GM21529 (cell line): ENCODE measurements around the gene ATP6V1B1.

ENCODE experiments used
- ATAC-seq: cut with Tn5 transposase; IDR thresholded peaks from one replicate; pipeline ENCODE4 v1.9.1; 2021; ENCODE audit not compliant: unreplicated experiment

Gene ATP6V1B1

GRCh38 chr2:70901227-70902066, 34.3 kb upstream of the ATP6V1B1 start:
- ATAC-seq = no peak

GRCh38 chr2:70902067-70902442, 33.6 kb upstream of the ATP6V1B1 start:
- no peak for ATAC-seq

GRCh38 chr2:70902579-70902978, 33.1 kb upstream of the ATP6V1B1 start:
- ATAC-seq = no peak

GRCh38 chr2:70903171-70903570, 32.5 kb upstream of the ATP6V1B1 start:
- ATAC-seq = no peak

- ATAC-seq = no peak
Observed at GRCh38 chr2:70903641-70904340, 31.9 kb upstream of the ATP6V1B1 start.

GRCh38 chr2:70904371-70905216, 31.1 kb upstream of the ATP6V1B1 start:
- no peak for ATAC-seq

GRCh38 chr2:70905443-70906421, 30.0 kb upstream of the ATP6V1B1 start:
- ATAC-seq = no peak

GRCh38 chr2:70906439-70907005, 29.2 kb upstream of the ATP6V1B1 start:
- no peak for ATAC-seq

- no peak for ATAC-seq
Observed at GRCh38 chr2:70907130-70908057, 28.3 kb upstream of the ATP6V1B1 start.

GRCh38 chr2:70916291-70916690, 19.4 kb upstream of the ATP6V1B1 start:
- ATAC-seq = no peak

GRCh38 chr2:70918016-70918415, 17.7 kb upstream of the ATP6V1B1 start:
- no peak for ATAC-seq

- peak; percentile 56 for ATAC-seq
Observed at GRCh38 chr2:70919672-70920366, 15.9 kb upstream of the ATP6V1B1 start.

GRCh38 chr2:70920367-70920715, 15.4 kb upstream of the ATP6V1B1 start:
- no peak for ATAC-seq

- no peak for ATAC-seq
Observed at GRCh38 chr2:70921031-70921430, 14.7 kb upstream of the ATP6V1B1 start.

- no peak for ATAC-seq
Observed at GRCh38 chr2:70921839-70922234, 13.9 kb upstream of the ATP6V1B1 start.

- no peak for ATAC-seq
Observed at GRCh38 chr2:70922235-70923234, 13.2 kb upstream of the ATP6V1B1 start.

GRCh38 chr2:70923378-70924015, 12.2 kb upstream of the ATP6V1B1 start:
- ATAC-seq = no peak
